WTC11 (cell line): Measurements from ENCODE around the gene STAU1. TPM values are rescaled to one million over a fixed set of nuclear protein-coding genes. Genes with fewer than 3 reads are reported as not detected.

Experiments
- ATAC-seq: fragments of 200-7000 bp; cut with Tn5 transposase; 2 replicates; pipeline ENCODE4 v1.10.0; 2021; ENCODE audit warnings: mild to moderate bottlenecking, moderate library complexity
- CTCF ChIA-PET: fragments of 300-600 bp; sonication (Branson Sonifier 250); formaldehyde crosslinking; loops from one replicate; lab custom pipeline; 2021; ENCODE audit warnings: antibody characterized with exemption; lab: Charles Lee
- POLR2A ChIA-PET: fragments of 350-600 bp; sonication (Branson Sonifier 250); formaldehyde crosslinking; loops from one replicate; lab custom pipeline; 2021; ENCODE audit warnings: antibody characterized with exemption; lab: Charles Lee
- DNase-seq: peaks from one replicate; pipeline ENCODE4 v3.0.0; 2021; ENCODE audit warnings: low spot score
- H3K27ac Mint-ChIP-seq: 2 replicates; pipeline ENCODE4 v1.8.0; 2021; ENCODE audit warnings: mixed read lengths
- H3K27me3 Mint-ChIP-seq: 2 replicates; pipeline ENCODE4 v1.8.0; 2021; ENCODE audit warnings: low read depth, mild to moderate bottlenecking, moderate library complexity, mixed read lengths
- H3K36me3 Mint-ChIP-seq: 2 replicates; pipeline ENCODE4 v1.8.0; 2021; ENCODE audit warnings: mixed read lengths
- H3K4me1 Mint-ChIP-seq: 2 replicates; pipeline ENCODE4 v1.8.0; 2022; ENCODE audit warnings: mixed read lengths
- H3K4me3 Mint-ChIP-seq: 2 replicates; pipeline ENCODE4 v1.8.0; 2021; ENCODE audit warnings: mild to moderate bottlenecking, moderate library complexity, mixed read lengths
- H3K9me3 Mint-ChIP-seq: 2 replicates; pipeline ENCODE4 v1.8.0; 2021; ENCODE audit warnings: mixed read lengths
- ATF1 ChIP-seq: sonication (generic); formaldehyde crosslinking; IDR thresholded peaks from 2 replicates; pipeline ENCODE4 v1.8.1; 2023; ENCODE audit warnings: mild to moderate bottlenecking, moderate library complexity, missing genetic modification reagents
- CREM ChIP-seq: sonication (generic); formaldehyde crosslinking; IDR thresholded peaks from 2 replicates; pipeline ENCODE4 v1.8.1; 2022; ENCODE audit warnings: mild to moderate bottlenecking, missing genetic modification reagents, moderate library complexity
- EMX1 ChIP-seq: fragments of 250-450 bp; sonication (Bioruptor Pico); IDR thresholded peaks from 2 replicates; pipeline ENCODE4 v1.8.0; 2021; ENCODE audit warnings: mild to moderate bottlenecking
- ETV6 ChIP-seq: sonication (generic); formaldehyde crosslinking; IDR thresholded peaks from 2 replicates; pipeline ENCODE4 v1.8.1; 2022; ENCODE audit warnings: mild to moderate bottlenecking, missing genetic modification reagents
- GTF2I ChIP-seq: fragments of 250-450 bp; sonication (Bioruptor Pico); conservative IDR thresholded peaks from 2 replicates; pipeline ENCODE4 v1.4.0; 2021; ENCODE audit warnings: mild to moderate bottlenecking
- HMGA2 ChIP-seq: fragments of 250-450 bp; sonication (Bioruptor Pico); IDR thresholded peaks from 2 replicates; pipeline ENCODE4 v1.4.0; 2021; ENCODE audit warnings: mild to moderate bottlenecking, moderate library complexity
- IRF2 ChIP-seq: sonication (generic); formaldehyde crosslinking; IDR thresholded peaks from 2 replicates; pipeline ENCODE4 v1.8.0; 2022; ENCODE audit warnings: low read depth, missing genetic modification reagents, borderline replicate concordance
- JAZF1 ChIP-seq: fragments of 250-450 bp; sonication (Bioruptor Pico); IDR thresholded peaks from 2 replicates; pipeline ENCODE4 v1.9.0; 2021; ENCODE audit warnings: moderate library complexity, mild to moderate bottlenecking, inconsistent platforms
- JUN ChIP-seq: sonication (generic); formaldehyde crosslinking; IDR thresholded peaks from 2 replicates; pipeline ENCODE4 v1.8.0; 2023; ENCODE audit warnings: mild to moderate bottlenecking, missing genetic modification reagents
- SOX15 ChIP-seq: fragments of 250-450 bp; sonication (Bioruptor Pico); IDR thresholded peaks from 2 replicates; pipeline ENCODE4 v1.9.0; 2021; ENCODE audit warnings: mild to moderate bottlenecking
- TCF7 ChIP-seq: sonication (generic); formaldehyde crosslinking; IDR thresholded peaks from 2 replicates; pipeline ENCODE4 v1.8.0; 2022; ENCODE audit warnings: mild to moderate bottlenecking, low read depth, missing genetic modification reagents, moderate library complexity
- ZNF121 ChIP-seq: sonication (generic); formaldehyde crosslinking; IDR thresholded peaks from 2 replicates; pipeline ENCODE4 v1.8.0; 2023; ENCODE audit warnings: missing genetic modification reagents
- total RNA-seq: library from RNA; stranded (reverse); gene quantifications from 3 replicates; pipeline ENCODE4 v1.2.3, GENCODE V29; 2021
- TF ChIP-seq, protein P1 (sequence below): fragments of 250-450 bp; sonication (Bioruptor Pico); IDR thresholded peaks from 2 replicates; pipeline ENCODE4 v1.9.0; 2021; ENCODE audit warnings: mild to moderate bottlenecking, borderline replicate concordance
- TF ChIP-seq, protein P2 (sequence below): fragments of 250-450 bp; sonication (Bioruptor Pico); IDR thresholded peaks from 2 replicates; pipeline ENCODE4 v2.1.2; 2022; ENCODE audit warnings: mild to moderate bottlenecking, moderate library complexity
- TF ChIP-seq, protein P3 (sequence below): sonication (generic); formaldehyde crosslinking; IDR thresholded peaks from 2 replicates; pipeline ENCODE4 v1.8.1; 2022; ENCODE audit warnings: mild to moderate bottlenecking, moderate library complexity, missing genetic modification reagents
- TF ChIP-seq, protein P4 (sequence below): sonication (generic); formaldehyde crosslinking; IDR thresholded peaks from 2 replicates; pipeline ENCODE4 v1.8.0; 2022; ENCODE audit warnings: mild to moderate bottlenecking, missing genetic modification reagents
- TF ChIP-seq, protein P5 (sequence below): sonication (generic); formaldehyde crosslinking; conservative IDR thresholded peaks from 2 replicates; pipeline ENCODE4 v1.8.1; 2023; ENCODE audit warnings: mild to moderate bottlenecking, low read depth, missing genetic modification reagents, moderate library complexity
- TF ChIP-seq, protein P6 (sequence below): sonication (generic); formaldehyde crosslinking; IDR thresholded peaks from 2 replicates; pipeline ENCODE4 v1.8.1; 2023; ENCODE audit warnings: mild to moderate bottlenecking, missing genetic modification reagents, moderate library complexity
- TF ChIP-seq, protein P7 (sequence below): sonication (generic); formaldehyde crosslinking; IDR thresholded peaks from 2 replicates; pipeline ENCODE4 v1.8.0; 2023; ENCODE audit warnings: mild to moderate bottlenecking, missing genetic modification reagents

Gene STAU1
- total RNA-seq, 1 experiment from 2014 or later, result 92.6 TPM

DNA sequence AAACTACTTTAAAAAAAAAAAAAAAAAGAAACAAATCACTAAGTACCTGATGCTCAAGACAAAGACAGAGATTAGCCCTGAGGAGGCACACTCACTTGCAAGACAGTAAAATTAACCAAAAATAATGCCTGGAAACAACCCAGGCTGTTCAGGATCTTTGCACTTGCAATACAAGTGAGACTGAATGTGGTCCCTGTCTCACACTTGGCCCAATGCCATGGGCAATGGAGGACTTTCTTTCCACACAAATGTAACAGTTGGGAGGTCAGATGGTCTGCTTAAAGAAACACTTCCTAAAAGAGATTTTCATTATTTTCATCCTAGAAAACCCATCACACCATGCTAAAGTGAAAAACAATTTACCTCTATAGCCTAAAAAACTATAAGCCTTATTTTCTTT lies 16.2 kb downstream of the STAU1 start (continued):
- TF ChIP-seq, protein P1, sequence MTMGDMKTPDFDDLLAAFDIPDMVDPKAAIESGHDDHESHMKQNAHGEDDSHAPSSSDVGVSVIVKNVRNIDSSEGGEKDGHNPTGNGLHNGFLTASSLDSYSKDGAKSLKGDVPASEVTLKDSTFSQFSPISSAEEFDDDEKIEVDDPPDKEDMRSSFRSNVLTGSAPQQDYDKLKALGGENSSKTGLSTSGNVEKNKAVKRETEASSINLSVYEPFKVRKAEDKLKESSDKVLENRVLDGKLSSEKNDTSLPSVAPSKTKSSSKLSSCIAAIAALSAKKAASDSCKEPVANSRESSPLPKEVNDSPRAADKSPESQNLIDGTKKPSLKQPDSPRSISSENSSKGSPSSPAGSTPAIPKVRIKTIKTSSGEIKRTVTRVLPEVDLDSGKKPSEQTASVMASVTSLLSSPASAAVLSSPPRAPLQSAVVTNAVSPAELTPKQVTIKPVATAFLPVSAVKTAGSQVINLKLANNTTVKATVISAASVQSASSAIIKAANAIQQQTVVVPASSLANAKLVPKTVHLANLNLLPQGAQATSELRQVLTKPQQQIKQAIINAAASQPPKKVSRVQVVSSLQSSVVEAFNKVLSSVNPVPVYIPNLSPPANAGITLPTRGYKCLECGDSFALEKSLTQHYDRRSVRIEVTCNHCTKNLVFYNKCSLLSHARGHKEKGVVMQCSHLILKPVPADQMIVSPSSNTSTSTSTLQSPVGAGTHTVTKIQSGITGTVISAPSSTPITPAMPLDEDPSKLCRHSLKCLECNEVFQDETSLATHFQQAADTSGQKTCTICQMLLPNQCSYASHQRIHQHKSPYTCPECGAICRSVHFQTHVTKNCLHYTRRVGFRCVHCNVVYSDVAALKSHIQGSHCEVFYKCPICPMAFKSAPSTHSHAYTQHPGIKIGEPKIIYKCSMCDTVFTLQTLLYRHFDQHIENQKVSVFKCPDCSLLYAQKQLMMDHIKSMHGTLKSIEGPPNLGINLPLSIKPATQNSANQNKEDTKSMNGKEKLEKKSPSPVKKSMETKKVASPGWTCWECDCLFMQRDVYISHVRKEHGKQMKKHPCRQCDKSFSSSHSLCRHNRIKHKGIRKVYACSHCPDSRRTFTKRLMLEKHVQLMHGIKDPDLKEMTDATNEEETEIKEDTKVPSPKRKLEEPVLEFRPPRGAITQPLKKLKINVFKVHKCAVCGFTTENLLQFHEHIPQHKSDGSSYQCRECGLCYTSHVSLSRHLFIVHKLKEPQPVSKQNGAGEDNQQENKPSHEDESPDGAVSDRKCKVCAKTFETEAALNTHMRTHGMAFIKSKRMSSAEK (CRISPR knock-in tag), result no peak

DNA sequence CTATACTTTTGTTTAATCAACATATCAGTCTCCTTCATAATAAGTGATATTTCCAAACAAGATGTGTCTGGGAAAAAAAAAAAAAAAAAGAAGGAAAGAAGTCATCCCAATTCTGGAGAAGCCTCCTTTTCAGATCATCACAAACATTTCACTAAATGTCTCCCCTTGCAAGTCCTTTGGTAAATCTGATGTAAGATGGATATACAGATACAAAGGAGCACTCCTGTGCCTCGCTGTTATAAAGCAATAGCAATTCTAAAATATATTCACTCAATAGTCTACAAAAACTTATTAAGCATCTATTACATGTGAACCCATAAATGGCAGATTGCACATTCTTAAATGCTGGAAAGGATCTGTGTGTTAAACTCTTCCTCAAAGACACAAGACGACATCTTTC lies 17.4 kb downstream of the STAU1 start:
- ChIA-PET CTCF (no interaction called here), POLR2A (no interaction called here)
- no peak overlapping the region for H3K4me3 Mint-ChIP-seq
- no peak for DNase-seq
- H3K36me3 Mint-ChIP-seq, result peaks cover 20% of the 10 kb centered on the region
- TF ChIP-seq, protein P2, sequence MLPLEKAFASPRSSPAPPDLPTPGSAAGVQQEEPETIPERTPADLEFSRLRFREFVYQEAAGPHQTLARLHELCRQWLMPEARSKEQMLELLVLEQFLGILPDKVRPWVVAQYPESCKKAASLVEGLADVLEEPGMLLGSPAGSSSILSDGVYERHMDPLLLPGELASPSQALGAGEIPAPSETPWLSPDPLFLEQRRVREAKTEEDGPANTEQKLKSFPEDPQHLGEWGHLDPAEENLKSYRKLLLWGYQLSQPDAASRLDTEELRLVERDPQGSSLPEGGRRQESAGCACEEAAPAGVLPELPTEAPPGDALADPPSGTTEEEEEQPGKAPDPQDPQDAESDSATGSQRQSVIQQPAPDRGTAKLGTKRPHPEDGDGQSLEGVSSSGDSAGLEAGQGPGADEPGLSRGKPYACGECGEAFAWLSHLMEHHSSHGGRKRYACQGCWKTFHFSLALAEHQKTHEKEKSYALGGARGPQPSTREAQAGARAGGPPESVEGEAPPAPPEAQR (CRISPR knock-in tag), result no peak
- TF ChIP-seq, protein P3, sequence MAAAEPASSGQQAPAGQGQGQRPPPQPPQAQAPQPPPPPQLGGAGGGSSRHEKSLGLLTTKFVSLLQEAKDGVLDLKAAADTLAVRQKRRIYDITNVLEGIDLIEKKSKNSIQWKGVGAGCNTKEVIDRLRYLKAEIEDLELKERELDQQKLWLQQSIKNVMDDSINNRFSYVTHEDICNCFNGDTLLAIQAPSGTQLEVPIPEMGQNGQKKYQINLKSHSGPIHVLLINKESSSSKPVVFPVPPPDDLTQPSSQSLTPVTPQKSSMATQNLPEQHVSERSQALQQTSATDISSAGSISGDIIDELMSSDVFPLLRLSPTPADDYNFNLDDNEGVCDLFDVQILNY (CRISPR knock-in tag), result no peak
- no peak for TF ChIP-seq SOX15 (CRISPR knock-in tag)
- no peak for TF ChIP-seq EMX1 (CRISPR knock-in tag)
- no peak for TF ChIP-seq TCF7 (CRISPR knock-in tag)
- TF ChIP-seq, protein P4, sequence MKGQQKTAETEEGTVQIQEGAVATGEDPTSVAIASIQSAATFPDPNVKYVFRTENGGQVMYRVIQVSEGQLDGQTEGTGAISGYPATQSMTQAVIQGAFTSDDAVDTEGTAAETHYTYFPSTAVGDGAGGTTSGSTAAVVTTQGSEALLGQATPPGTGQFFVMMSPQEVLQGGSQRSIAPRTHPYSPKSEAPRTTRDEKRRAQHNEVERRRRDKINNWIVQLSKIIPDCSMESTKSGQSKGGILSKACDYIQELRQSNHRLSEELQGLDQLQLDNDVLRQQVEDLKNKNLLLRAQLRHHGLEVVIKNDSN, result no peak
- TF ChIP-seq JUN (CRISPR knock-in tag), result no peak
- no peak for TF ChIP-seq HMGA2
- no peak for TF ChIP-seq IRF2 (CRISPR knock-in tag)
- no peak for ATAC-seq
- H3K9me3 Mint-ChIP-seq, result no peaks in the 10 kb centered on the region
- H3K27me3 Mint-ChIP-seq, result no peaks in the 10 kb centered on the region
- no peak overlapping the region for H3K27ac Mint-ChIP-seq
- H3K4me1 Mint-ChIP-seq, result peaks cover 18% of the 10 kb centered on the region

DNA sequence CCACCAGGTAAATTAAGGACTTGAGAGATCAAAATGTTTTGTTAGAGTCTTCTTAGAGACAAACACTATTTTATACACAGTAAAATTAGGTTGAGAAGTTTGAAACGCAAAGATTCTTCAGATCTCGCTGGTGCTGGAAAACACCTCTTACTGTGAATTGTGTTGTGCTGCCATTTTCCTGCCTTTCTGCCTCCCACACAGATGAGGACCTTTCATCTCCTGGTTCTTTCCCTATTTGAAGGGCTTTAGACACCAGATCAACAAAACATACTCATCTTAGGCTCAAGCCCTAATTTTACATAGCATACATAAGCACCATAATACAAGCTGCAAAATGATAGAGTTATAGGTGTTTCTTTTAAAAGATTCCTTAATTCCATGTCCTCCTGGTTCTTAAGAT lies 18.6 kb downstream of the STAU1 start:
- Mint-ChIP-seq H3K27ac (peak overlapping the region; percentile 88), H3K27me3 (no peaks in the 10 kb centered on the region), H3K4me3 (no peak overlapping the region), H3K9me3 (no peaks in the 10 kb centered on the region), H3K4me1 (peaks cover 18% of the 10 kb centered on the region), H3K36me3 (peaks cover 23% of the 10 kb centered on the region)
- POLR2A ChIA-PET, result no interaction called here
- CTCF ChIA-PET, result no interaction called here
- TF ChIP-seq ATF1 (no peak), ZNF121 (CRISPR knock-in tag) (no peak), GTF2I (no peak), IRF2 (CRISPR knock-in tag) (no peak), JAZF1 (CRISPR knock-in tag) (no peak), ETV6 (CRISPR knock-in tag) (no peak), EMX1 (CRISPR knock-in tag) (no peak), CREM (no peak)
- TF ChIP-seq, protein P5, sequence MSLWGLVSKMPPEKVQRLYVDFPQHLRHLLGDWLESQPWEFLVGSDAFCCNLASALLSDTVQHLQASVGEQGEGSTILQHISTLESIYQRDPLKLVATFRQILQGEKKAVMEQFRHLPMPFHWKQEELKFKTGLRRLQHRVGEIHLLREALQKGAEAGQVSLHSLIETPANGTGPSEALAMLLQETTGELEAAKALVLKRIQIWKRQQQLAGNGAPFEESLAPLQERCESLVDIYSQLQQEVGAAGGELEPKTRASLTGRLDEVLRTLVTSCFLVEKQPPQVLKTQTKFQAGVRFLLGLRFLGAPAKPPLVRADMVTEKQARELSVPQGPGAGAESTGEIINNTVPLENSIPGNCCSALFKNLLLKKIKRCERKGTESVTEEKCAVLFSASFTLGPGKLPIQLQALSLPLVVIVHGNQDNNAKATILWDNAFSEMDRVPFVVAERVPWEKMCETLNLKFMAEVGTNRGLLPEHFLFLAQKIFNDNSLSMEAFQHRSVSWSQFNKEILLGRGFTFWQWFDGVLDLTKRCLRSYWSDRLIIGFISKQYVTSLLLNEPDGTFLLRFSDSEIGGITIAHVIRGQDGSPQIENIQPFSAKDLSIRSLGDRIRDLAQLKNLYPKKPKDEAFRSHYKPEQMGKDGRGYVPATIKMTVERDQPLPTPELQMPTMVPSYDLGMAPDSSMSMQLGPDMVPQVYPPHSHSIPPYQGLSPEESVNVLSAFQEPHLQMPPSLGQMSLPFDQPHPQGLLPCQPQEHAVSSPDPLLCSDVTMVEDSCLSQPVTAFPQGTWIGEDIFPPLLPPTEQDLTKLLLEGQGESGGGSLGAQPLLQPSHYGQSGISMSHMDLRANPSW (CRISPR knock-in tag), result no peak
- TF ChIP-seq, protein P6, sequence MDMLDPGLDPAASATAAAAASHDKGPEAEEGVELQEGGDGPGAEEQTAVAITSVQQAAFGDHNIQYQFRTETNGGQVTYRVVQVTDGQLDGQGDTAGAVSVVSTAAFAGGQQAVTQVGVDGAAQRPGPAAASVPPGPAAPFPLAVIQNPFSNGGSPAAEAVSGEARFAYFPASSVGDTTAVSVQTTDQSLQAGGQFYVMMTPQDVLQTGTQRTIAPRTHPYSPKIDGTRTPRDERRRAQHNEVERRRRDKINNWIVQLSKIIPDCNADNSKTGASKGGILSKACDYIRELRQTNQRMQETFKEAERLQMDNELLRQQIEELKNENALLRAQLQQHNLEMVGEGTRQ (CRISPR knock-in tag), result no peak
- TF ChIP-seq, protein P7, sequence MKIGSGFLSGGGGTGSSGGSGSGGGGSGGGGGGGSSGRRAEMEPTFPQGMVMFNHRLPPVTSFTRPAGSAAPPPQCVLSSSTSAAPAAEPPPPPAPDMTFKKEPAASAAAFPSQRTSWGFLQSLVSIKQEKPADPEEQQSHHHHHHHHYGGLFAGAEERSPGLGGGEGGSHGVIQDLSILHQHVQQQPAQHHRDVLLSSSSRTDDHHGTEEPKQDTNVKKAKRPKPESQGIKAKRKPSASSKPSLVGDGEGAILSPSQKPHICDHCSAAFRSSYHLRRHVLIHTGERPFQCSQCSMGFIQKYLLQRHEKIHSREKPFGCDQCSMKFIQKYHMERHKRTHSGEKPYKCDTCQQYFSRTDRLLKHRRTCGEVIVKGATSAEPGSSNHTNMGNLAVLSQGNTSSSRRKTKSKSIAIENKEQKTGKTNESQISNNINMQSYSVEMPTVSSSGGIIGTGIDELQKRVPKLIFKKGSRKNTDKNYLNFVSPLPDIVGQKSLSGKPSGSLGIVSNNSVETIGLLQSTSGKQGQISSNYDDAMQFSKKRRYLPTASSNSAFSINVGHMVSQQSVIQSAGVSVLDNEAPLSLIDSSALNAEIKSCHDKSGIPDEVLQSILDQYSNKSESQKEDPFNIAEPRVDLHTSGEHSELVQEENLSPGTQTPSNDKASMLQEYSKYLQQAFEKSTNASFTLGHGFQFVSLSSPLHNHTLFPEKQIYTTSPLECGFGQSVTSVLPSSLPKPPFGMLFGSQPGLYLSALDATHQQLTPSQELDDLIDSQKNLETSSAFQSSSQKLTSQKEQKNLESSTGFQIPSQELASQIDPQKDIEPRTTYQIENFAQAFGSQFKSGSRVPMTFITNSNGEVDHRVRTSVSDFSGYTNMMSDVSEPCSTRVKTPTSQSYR, result no peak
- no peak for ATAC-seq
- no peak for DNase-seq
